Suprapubic skin (tissue), 3 donors: ENCODE measurements around the gene GLTPD2.

Source experiments
- CTCF ChIP-seq, 2 donors: fragments of 200-600 bp in 1 of 2; fragments of 450-650 bp in 1 of 2; sonication (generic) in 1 of 2; IDR thresholded peaks; one replicate each; pipeline ENCODE4 v1.5.1; 2016 to 2019; ENCODE audit warnings: antibody characterized with exemption in 2 of 2, mild to moderate bottlenecking in 1 of 2, moderate library complexity in 1 of 2
- POLR2A ChIP-seq, 2 donors: fragments of 450-650 bp; IDR thresholded peaks; one replicate each; pipeline ENCODE4 v1.6.1; 2017; ENCODE audit warnings: antibody characterized with exemption in 2 of 2, mild to moderate bottlenecking in 2 of 2, moderate library complexity in 2 of 2

- TF ChIP-seq CTCF (IDR thresholded peaks at IDR 0.05), result no peak
- no peak for TF ChIP-seq POLR2A (IDR thresholded peaks at IDR 0.05)
Observed at GRCh38 chr17:4827399-4827798, 38.6 kb downstream of the GLTPD2 start.
